Astrocyte of the hippocampus (primary cell): Measurements from ENCODE around the gene GREB1.
A peak's percentile ranks its signal among the peaks of the same experiment; 100 is the strongest.

Source experiments
- DNase-seq: peaks from one replicate; pipeline ENCODE4 v3.0.0; 2011; ENCODE audit warnings: low read depth, low spot score

The GREB1 gene

GRCh38 chr2:11540148-11540995, 6.5 kb downstream of the GREB1 start:
- no peak for DNase-seq

DNA sequence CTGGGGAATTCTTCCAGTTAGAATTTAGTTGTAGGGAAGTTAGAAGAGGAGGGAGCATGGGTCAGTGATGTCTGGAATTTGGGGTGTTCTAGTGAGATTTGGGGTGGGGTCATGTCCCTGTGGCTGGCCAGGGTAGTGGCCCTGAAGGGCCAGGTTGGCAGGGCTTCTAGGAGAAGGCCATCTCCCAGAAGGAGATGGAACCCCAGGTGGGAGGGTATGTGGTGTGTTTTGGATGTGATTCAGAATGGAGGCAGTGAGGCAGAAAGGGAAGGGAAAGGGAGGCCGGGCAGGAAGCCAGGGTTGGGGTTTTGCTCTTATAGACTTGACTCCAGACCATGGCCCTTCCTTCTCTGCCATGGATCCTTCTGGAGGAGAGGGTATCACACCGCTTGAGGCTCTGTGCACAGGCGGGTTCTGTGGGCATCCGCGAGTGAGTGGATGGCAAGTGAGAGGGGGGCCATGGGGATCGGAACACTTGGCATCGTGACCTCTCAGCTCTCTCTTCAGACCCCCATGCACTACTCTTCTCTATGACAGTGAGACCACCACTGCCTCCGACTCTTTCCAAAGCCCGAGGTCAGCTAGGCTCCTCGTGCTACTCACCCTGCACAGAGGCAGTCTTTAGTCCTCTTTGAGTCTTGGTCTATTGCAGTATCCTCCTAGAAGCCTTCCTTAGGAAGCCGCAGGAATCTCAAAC, 7.3 kb downstream of the GREB1 start:
- no peak for DNase-seq

GRCh38 chr2:11541693-11542274, 7.9 kb downstream of the GREB1 start:
- DNase-seq = no peak

GRCh38 chr2:11542275-11542819, 8.5 kb downstream of the GREB1 start:
- DNase-seq = no peak

DNA sequence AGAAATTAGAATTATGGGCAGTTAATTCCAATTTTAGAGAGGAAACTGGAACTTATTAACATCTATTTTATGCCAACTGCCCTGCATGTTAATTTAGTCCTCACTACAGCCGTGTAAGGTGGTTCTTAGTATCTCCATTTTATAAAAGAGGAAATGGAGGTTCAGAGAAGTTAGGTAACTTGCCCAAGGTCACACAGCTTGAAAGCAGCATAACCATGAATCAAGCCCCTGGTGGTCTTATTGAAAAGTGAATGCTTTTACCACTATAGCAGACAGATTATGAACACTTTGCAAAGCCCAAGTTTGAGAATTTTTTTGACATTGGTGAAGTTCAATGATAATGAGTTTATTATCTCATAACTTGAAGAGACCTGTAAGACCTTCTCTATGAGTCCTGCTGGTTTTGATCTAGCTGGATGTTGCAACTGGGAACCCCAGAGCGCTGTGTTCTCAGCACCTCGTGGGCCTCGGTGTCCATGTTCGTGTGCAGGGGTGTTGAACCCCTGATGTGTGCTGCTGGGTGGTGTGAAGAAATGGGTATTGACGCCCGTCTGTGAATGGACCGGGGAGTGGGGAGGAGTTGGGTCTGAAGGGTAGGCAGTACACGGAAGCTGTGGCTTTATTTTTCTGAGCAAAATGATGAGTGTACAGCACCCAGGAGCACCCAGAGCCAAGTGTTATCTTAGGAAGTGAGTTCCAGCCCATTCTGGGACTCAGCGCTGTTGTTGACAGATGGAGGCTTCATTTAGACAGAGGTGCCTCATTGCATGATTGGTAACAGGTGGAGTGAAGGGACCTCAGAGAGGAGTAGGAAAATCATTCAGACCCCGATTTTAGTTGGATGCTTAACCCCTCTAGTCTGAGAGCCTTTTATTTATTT, 9.7 kb downstream of the GREB1 start:
- DNase-seq = no peak

GRCh38 chr2:11546072-11546471, 12.2 kb downstream of the GREB1 start:
- DNase-seq = no peak

- DNase-seq = no peak
Observed at GRCh38 chr2:11547912-11548497, 14.2 kb downstream of the GREB1 start.

DNA sequence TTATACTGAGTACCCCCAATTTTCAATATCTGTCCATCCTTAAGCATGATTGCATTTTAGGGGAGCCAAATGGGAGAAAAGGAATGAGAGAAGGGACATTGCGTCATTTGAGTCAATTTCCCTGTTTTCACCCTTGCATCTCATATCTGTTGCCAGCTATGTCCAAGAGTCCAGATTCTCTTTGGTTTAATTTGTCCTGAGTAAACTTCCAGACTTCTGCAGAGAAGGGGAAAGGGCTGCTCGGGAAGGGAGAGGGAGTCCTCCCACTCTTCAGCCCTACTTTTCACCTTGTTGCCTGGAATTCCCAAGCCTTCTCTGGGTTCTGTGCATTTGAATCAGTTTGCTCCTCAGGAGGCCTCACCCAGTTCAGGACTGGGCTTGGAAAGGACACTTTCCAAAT, 16.5 kb downstream of the GREB1 start:
- DNase-seq = no peak

- no peak for DNase-seq
Observed at GRCh38 chr2:11550901-11551568, 17.2 kb downstream of the GREB1 start.

DNA sequence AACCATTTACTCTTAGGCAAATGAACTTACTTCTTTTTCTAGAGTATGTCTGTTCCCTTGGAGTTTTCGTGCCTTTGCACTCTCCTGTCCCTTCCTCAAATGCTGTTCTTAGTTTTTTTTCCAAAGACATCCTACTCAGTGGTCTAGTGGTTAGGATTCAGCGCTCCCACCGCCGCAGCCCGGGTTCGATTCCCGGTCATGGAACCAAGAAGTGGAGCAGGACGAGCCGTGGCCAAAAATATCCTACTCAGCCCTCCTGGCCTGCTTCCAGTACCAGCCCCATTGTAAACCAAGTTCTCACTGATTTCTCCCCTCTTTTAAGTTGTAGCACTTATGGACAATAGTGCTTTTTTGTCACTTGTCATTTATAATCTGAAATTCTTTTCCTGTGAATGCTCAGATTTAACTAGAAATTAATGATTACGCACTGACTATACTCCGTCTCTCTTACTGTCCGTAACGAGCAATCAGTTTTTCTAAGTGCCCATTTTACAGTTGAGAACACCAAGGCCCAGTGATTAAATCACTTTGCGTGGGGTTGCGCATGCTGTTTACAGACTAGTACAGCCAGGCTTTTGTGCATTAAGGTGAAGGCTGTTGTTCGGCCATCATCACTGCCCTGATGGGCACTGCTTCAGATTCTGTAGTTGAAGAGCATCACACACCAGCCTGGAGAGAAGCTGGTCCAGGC, 17.9 kb downstream of the GREB1 start:
- DNase-seq = no peak

- no peak for DNase-seq
Observed at GRCh38 chr2:11552260-11552638, 18.4 kb downstream of the GREB1 start.

- peak; percentile 53 for DNase-seq
Observed at GRCh38 chr2:11553661-11554398, 20.0 kb downstream of the GREB1 start.

DNA sequence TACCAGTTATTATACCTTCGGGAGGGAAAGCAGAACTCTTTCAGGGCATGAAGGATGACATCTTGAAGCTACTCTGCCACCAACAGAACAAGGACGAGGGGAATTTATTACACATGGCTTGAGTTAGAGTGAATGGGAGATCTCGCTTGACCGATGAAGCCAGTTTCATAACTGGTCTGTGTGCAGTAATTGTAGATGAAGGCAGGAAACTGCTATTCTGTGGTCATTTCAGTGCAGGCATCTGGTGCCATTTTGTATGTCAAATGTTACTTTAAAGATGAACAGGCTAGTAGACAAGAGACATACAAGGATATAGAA, 20.5 kb downstream of the GREB1 start:
- no peak for DNase-seq

DNA sequence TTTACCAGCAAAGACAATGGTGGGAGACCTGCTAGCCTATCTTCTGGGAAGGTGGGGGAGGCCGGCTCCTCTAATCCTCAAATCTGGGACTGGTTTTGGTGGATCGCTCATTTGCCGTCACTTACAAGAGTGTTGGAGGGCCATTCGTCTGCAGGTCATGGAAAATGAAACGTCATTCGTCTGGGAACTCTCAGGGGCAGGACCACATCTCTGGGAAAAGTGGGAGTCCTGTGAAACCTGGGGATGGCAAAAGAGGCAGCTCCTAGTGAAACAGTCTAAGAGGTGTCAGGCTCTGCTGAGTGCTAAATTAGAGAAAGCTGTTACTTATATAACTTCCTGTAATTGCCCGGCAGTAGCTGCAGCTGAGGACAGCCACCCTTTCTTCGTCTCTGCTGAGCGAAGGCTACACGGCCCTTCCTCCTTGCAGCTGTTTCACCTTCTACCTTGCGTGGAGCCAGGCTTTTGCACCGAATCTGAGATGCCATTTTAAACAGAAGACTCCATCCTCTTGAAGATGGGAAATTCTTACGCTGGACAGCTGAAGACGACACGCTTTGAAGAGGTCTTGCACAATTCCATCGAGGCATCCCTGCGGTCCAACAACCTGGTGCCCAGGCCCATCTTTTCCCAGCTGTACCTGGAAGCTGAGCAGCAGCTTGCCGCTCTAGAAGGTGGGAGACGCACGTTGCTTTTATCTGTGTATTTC, 22.4 kb downstream of the GREB1 start:
- no peak for DNase-seq

- no peak for DNase-seq
Observed at GRCh38 chr2:11558214-11558886, 24.5 kb downstream of the GREB1 start.

DNA sequence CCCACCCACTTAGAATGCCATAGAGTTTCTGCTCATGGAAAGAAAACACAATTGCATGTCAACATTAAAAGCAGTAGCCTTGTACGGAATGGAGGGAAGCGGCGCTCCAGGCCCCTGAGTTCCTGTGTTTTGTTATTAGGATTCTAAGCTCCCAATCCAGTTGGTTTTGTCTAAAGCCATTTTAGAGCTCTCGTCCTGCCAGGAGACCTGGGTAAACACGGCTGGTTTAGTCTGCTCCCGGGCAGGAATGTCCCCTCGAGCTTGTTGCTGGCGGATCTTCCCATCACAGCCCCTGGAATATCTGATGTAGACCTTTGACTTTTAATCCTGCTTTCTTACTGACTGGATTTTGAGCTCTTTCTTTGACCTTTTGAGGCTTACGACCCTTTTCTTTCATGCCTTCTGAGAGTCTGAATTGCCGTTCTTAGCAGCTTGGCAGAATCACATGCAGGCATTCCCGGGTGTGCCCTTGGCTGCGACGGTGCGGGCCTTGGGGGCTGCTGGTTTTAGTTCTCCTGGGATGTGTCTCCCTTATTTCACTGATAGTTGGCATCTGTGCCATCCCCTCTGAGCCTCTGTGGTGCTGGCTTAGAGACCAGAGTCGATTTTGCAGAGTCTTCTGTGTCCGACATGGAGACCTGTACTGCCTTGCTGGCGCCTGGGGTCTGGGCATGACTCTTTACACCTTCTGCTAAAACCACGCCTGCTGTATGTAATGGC, 25.4 kb downstream of the GREB1 start:
- DNase-seq = no peak

DNA sequence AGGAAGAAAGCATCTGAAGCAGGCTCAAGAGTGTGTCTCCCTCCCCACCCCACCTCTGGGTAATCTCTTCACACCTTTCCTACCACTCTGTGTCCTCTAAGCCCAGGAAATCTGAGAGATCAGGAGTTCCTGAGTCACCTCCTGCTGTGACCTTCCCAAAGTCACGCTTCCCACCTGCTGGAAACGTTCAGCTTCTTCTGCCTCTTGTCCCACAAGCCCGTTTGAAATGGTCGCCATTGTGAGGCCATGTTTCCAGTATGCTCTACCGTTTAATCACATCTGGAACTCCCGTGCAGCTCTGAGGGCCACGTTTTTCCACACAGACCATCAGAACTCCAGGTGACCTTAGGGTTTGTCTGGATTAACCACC, 25.9 kb downstream of the GREB1 start:
- no peak for DNase-seq

DNA sequence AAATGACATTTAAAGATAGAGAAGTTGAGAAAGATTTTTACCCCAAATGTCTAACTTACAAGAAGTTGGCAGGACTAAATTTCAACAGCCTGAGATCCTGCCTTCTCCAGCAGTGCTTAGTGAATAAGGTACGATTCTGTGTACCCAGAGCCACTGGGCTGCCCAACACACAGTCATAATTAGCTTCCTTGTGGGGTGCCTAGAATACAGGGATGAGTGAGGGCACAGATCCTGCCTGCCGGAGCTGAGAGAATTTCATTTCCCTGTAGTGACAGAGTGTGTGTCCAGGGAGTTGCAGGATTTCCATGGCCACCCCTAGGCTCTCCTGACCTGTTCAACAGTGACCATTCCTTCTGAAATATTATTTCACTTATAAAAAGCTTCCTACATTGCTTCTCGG, 27.0 kb downstream of the GREB1 start:
- DNase-seq = no peak
